Activated CD4-positive, alpha-beta T cell treated with anti-CD3 and anti-CD28 coated beads for 4 hours (primary cell): Measurements from ENCODE around the gene RGS6.

Experiments used
- DNase-seq, 2 donors: peaks; one replicate each; pipeline ENCODE4 v3.0.0-alpha.2; 2020

Gene RGS6

DNA sequence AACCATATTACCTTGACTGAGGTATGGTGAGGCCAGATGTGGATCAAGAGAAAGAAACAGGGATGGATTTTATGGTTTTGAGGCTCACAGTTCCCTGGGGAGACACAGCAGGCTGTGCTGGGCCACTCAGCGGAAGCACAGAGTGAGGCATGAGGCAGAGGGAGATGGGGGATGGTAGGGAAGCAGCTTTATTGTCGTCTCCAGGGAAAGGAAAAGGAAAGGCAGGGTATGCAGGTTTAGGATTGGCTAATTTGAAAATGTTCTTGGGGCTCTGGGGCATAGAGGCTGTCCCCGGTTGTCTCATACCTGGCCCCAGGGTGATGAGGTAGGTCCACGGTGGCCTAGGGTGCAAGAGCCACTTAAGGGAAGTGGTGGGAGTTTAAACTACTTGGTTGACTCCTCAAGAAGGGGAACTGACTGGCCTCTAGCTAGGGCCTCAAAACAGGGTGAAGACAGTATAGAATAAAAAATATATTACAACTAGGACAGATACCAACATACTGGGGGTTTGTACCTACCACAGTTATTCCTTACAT, 322.8 kb downstream of the RGS6 start:
- DNase-seq, result no peak

GRCh38 chr14:72256055-72256454, 323.8 kb downstream of the RGS6 start:
- DNase-seq, result no peak

DNA sequence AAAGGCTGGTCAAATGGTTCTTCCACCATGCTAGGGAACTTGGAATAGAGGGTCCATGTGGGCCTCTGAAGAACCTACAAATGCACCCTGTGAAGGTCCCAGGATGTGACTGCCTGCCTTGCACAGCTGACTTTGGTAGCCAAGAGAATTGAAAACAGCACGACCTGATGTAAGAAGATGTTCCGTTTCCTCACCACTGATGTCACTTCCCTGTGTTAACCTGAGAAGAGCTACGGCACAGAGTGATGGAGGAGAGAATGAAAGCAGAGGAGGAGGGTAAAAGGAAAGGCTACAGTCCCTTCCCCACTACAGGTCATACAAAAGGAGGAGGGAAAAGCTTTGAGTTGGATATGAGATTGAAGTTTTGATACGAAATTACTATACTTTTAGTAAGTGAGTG, 328.8 kb downstream of the RGS6 start:
- no peak for DNase-seq

DNA sequence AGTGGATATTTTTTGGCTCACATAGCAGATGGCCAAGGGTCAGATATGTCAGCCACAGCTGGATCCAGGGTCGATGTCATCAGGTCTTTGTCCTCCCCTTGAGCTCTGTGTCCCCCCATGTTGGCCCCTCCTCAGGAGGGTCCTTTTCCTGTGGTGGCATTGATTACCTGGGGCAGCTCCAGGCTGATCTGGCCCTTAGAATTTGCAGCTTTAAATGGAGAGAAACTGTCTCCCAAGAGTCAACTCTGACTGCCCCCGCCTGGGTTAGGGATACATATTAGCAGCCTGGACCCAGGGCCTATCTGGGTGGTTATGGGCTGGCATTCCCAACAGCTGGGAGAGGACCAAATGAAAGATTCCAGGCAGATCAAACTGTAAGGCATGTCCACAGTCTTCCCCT, 330.5 kb downstream of the RGS6 start:
- DNase-seq, result no peak

DNA sequence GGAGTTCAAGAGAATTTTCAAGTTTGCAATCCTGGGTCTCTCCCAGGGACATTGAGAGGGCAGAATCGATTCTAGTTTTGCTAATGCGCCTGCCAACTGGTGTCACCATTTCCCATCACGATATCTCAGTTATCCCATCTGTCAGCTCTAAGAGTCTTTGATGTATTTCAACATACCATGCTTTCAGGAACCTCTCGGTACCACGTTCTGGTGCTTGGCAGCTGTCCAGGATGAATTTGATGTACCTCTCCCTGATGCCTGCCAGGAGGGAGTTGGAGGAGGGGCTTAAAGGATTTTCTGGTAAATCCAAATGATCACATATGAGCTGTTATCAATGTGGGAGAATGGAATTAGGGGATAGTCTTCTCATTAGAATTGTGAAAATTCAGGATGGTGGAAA, 332.5 kb downstream of the RGS6 start:
- DNase-seq, result no peak

DNA sequence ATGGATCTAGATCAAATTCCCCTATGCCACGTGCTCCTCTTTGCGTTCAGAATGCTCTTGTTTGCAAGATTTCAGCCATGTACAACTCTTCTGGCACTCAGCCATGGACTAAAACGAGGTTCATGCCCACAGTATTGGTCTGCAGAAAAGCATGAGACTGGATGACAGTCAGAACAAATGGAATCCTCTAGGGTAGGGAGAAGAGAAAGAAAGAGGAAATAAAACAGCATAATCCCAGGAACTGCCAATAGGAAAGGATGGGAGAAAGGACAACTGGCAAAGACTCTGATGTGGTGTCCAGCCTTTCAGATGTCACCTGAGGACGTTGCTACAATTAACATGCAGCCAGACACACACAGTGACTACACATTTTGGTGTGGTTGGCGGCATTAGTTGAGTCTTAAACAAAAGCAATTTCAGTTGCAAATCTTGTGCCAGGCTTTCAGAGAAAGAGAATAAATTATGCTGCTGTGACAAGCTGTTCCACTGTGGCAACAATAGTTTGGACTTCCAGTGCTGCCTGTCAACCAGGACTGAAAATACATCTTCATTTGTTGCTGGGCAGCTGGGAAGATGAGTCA, 338.0 kb downstream of the RGS6 start:
- DNase-seq, result no peak

GRCh38 chr14:72270749-72271148, 338.5 kb downstream of the RGS6 start:
- DNase-seq, result no peak

DNA sequence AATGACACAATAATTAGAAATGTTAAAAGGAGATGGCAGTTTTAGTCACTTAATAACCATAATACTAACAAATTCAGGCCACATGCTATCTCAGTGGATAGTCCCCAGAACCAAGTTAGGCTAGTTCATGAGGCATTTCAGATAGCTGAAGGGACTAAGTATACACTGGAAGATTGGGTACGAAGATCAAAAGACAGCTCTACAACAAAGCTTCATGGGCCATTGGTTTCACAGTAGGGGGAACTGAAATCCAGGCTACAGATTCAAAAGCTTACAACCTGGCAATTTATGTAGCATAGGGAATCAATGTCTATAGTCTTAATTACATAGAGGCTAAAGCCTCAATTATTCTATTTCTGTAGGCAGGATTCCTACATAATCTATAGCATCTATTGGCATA, 343.0 kb downstream of the RGS6 start:
- no peak for DNase-seq

GRCh38 chr14:72278316-72278715, 346.1 kb downstream of the RGS6 start:
- no peak for DNase-seq

DNA sequence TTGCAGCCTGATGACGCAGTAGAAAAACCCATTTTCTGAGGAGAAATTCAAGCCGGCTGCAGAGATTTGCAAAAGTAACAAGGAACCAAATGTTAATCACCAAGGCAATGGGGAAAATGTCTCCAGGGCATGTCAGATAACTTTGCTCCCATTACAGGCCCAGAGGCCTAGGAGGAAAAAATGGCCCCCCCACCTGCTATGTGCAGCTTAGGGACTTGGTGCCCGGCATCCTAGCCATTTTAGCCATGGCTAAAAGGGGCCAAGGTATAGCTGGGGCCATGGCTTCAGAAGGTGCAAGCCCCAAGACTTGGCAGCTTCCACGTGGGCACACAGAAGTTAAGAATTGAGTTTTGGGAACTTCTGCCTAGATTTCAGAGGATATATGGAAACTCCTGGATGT, 351.9 kb downstream of the RGS6 start:
- no peak for DNase-seq

GRCh38 chr14:72290241-72290640, 358.0 kb downstream of the RGS6 start:
- DNase-seq, result no peak

DNA sequence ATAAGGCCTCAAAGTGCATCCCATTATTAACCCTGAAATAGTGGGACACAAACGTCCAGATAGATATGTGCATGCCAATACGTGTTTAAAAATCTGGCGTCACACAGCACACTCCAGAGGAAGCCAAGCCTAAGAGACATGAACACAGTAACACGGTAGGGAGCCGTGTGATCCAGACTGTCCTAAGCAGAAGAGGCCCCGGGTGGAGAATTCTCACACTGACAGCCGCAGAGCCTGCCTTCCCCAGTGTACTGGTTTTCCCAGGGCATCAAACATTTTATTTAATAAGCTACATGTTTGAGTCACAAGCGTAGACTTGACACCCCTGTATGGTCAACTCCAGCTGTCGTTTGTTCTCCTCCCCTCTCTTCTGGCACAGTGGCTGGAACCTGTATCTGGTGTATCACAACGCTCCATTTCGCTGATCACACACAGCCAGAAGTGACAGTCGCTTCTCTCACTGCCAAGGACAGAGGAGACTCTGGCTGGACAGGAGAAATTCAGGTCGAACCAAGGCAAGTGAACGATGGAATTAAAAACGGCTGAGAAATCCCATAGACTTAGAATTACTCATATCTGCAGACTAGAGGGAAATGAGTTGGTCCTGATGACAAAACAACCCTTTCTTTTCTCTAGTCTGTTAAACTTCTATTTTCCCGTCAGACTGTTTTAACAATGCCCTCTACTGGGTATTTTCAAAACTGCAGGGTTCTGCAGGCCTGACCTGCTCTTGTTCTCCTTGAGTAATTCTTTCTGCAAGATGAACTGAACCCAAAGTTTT, 359.9 kb downstream of the RGS6 start:
- DNase-seq, result no peak

DNA sequence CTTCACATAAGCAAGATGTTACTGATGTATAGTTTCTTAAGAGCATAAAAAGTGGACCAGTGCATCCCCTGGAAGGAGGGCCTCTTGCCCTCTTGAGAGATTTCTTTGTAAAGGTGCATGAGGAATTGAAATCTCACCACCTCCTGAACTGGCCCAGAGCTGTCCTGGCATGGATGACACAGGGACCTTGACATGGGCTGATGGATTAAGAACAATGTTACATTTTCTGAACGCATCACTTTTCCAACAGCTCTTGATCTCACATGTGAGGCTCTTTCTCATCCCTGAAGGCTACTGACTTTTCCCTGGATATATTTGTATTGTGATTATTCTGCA, 360.4 kb downstream of the RGS6 start:
- no peak for DNase-seq

- DNase-seq, result no peak
These were observed 369.1 kb downstream of the RGS6 start for GRCh38 chr14:72301352-72301751.

GRCh38 chr14:72303930-72304329, 371.7 kb downstream of the RGS6 start:
- DNase-seq, result no peak

GRCh38 chr14:72305561-72305960, 373.3 kb downstream of the RGS6 start:
- no peak for DNase-seq

DNA sequence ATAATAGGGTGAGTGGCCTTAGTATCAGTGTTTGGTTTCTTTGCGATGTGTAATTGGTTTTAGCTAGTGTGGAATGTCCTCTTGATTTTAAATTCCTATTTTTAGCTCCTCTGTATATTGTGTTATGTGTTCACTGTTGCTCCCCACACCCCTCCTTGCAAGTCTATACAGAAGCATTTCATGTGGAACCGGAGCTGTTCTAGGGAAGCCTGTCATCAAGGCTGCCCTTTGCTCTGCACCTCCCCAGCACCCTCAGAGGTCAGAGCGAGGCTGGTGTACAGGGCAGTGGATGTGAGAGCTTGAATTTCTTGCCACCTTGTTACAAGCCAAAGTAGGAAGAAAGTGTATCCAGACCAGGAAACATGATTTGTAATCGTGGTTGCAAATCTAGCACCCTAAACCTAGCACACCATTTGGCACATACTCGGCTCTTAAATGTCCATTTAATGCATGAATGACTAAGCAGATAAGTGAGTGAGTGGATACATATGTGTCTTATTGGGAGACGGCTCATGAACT, 376.8 kb downstream of the RGS6 start:
- DNase-seq, result no peak

DNA sequence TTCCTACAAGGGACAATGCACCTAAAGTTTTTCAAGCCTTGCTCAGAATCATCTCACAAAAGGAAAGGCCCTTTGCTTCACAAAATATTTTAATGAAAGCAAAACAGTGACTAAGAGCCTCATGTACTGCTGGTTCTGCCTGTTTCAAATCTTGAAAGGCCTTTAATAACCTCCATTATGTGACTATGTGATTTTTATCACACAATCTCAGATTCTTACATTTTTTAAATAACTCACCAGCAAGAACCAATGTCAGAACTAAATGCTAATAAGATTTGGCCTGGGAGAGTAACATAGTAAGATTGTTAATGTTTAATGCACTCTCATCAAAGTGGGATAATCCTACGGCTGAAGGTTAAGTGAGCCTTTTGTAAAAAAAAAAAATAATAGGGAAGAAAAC, 378.9 kb downstream of the RGS6 start:
- no peak for DNase-seq

GRCh38 chr14:72311516-72311915, 379.3 kb downstream of the RGS6 start:
- DNase-seq, result no peak

DNA sequence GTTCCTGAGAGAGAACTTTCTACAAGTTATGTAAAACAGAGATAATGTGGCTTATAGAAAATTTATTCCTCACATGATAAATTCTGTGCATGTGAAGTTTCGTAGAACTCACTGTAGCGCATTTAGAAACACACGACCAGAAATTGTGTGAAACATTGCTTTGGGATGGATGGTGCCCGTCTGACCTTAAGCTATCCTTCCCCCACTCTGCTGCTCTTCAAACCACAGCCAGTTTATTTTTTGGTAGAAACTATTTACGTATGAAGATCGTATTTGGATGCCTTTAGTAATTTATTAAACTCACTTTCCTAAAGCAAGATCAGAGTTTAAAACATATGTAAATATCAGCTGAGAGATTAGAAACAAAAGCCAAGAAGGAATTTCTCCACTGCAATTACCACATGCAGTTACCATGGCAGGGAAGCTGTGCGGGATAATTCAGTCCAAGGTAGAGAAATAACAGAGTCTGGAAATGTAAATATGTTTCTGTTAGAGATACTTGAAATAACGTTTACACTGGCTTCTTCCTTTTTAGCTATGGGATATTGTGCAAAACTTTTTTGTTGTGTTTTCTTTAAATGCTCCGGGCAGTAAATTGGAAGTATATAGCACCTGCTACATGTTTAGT, 382.7 kb downstream of the RGS6 start:
- DNase-seq, result no peak

DNA sequence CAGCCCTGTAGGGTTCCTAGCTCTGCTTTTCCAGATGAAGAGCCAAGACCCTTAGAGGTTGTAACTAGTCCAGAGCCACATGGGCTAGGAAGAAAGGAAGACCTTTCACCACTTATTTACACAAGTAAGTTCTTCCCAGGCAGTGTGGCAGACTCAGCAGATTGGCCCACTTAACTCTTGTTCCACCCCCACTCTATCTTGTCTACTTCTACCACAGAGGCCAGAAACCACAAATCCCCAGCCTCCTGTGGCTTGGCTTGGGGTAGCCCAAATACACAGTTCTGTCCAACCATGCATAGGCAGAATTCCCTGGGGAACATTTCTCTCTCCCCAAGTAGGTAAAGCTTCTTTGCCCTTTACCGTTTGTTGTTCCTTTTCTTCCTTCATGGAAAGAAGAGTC, 383.5 kb downstream of the RGS6 start:
- no peak for DNase-seq

DNA sequence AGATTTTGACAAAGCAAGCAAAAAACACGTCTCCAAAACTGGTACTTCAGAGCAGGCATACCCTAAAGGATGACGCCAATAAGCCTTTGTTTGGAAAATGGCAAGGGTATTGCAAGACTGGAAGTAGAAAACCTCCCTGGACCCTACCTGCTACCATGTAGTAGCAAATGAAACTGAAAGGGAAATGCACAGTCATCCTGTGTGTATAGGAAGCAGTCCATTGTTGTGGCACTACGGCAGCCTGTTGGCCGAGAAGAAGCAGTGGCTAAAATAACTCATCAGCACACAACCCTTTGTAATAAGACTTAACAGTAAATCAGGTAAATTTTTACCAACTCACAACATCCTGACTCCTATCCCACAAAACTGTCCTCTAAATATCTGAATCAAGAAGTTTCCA, 386.4 kb downstream of the RGS6 start:
- no peak for DNase-seq

DNA sequence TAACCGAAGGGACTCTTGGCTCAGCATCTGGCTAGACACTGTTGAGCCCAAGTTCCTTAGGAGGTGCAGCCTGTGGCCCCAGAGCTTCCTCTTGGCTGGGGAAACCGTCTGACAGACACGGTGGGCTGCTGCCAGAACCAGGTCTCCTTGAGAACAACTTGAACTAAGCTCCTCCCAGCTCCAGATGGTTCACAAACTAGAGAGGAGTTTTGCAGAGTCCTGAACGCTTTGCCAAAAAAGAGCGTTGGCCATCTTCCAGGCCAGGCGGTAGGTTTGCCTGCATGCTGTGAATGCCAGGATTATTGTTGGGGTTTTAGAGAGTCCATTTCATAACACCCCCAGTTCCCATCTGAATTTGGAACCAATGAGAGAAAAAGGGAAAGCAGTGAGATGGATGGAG, 399.8 kb downstream of the RGS6 start:
- DNase-seq, result no peak

DNA sequence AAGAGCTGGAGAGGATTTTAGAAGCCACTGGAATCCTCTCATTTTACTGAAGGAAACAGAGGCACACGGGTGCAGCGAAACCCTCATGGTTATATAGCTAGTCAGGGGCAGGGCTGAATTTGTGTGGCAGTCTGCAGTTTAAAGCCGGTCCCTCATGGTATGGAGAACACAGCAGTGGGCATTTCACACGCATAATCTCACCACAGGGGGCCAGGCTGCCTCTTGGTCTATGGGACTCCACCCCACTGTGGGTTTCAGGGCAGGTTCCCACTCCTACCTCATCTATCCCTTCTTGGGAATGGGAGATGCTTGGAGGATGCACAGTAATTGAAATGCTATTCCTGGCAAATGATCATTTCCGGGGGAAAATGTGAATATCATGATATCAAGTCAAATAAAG, 400.6 kb downstream of the RGS6 start:
- no peak for DNase-seq
